Measurements from ENCODE around the gene RPA1.
"Not testable (repeated sequence)": the region's sequence is repeated elsewhere in the genome, so short reads cannot be mapped to it uniquely, and the experiment has no call there.

GRCh38 chr17:1895479-1895878, 65.7 kb downstream of the RPA1 start:
- TF ChIP-seq BACH1 (IDR thresholded peaks at IDR 0.05; ENCODE audit: low read length); ZNF274 (IDR thresholded peaks at IDR 0.05; ENCODE audit: borderline replicate concordance, extremely low read depth, low read length); TAF1 (IDR thresholded peaks at IDR 0.05; ENCODE audit: low read depth, low read length); KDM5A (IDR thresholded peaks at IDR 0.05; ENCODE audit: low read length); CTCF (IDR thresholded peaks at IDR 0.05; ENCODE audit: control extremely low read depth in 1 of 3, insufficient read depth in 1 of 3, low read depth in 1 of 3, low read length in 3 of 3); EZH2 (IDR thresholded peaks at IDR 0.05; ENCODE audit: low read depth, low read length, severe bottlenecking); MAFK (IDR thresholded peaks at IDR 0.05; ENCODE audit: low read depth, low read length); POLR2A (IDR thresholded peaks at IDR 0.05; ENCODE audit: control extremely low read depth in 1 of 2, low read depth in 2 of 2, low read length in 2 of 2); POLR2AphosphoS5 (IDR thresholded peaks at IDR 0.05; ENCODE audit: low read depth, low read length); EP300 (IDR thresholded peaks at IDR 0.05; ENCODE audit: borderline replicate concordance in 1 of 2, low read depth in 2 of 2, low read length in 2 of 2); CEBPB (IDR thresholded peaks at IDR 0.05; ENCODE audit: low read depth, low read length); E2F6 (IDR thresholded peaks at IDR 0.05); RXRA (IDR thresholded peaks at IDR 0.05; ENCODE audit: insufficient read depth, low read depth, low read length); RNF2 (IDR thresholded peaks at IDR 0.05; ENCODE audit: borderline replicate concordance, low read depth, low read length, missing control alignments, poor library complexity, severe bottlenecking): not testable (repeated sequence)

Measured in H1 (cell line).